Calu3 (cell line): ENCODE measurements around the gene TIPRL. TPM values are rescaled to one million over a fixed set of nuclear protein-coding genes. Genes with fewer than 3 reads are reported as not detected.

Experiments
- BruUV-seq: library from RNA; stranded (reverse); fragments of 400-500 nt; replicated peaks from 2 replicates; lab custom pipeline; 2021; lab: Mats Ljungman, UMichigan
- CTCF ChIA-PET: fragments of 300-600 bp; sonication (Branson Sonifier 250); formaldehyde crosslinking; loops from one replicate; lab custom pipeline; 2022; ENCODE audit warnings: antibody characterized with exemption; lab: Charles Lee
- DNase-seq: peaks from one replicate; pipeline ENCODE4 v3.0.0; 2022
- H3K27ac Mint-ChIP-seq: one replicate; pipeline ENCODE4 v1.8.0; 2022; ENCODE audit warnings: mixed read lengths; ENCODE audit not compliant: unreplicated experiment
- H3K27me3 Mint-ChIP-seq: one replicate; pipeline ENCODE4 v1.8.0; 2022; ENCODE audit warnings: mixed read lengths; ENCODE audit not compliant: unreplicated experiment
- H3K36me3 Mint-ChIP-seq: one replicate; pipeline ENCODE4 v1.8.0; 2022; ENCODE audit warnings: mild to moderate bottlenecking, moderate library complexity, mixed read lengths; ENCODE audit not compliant: insufficient read depth, unreplicated experiment
- H3K4me1 Mint-ChIP-seq: one replicate; pipeline ENCODE4 v1.8.0; 2022; ENCODE audit warnings: mild to moderate bottlenecking, low read depth, mixed read lengths; ENCODE audit not compliant: unreplicated experiment
- H3K4me3 Mint-ChIP-seq: one replicate; pipeline ENCODE4 v1.8.0; 2022; ENCODE audit warnings: mild to moderate bottlenecking, low read depth, moderate library complexity, mixed read lengths; ENCODE audit not compliant: unreplicated experiment
- H3K9me3 Mint-ChIP-seq: one replicate; pipeline ENCODE4 v1.8.0; 2022; ENCODE audit warnings: low read depth, mixed read lengths; ENCODE audit not compliant: unreplicated experiment
- CTCF ChIP-seq: fragments of 200-600 bp; IDR thresholded peaks from one replicate; pipeline ENCODE4 v1.8.0; 2022; ENCODE audit warnings: antibody characterized with exemption; ENCODE audit not compliant: unreplicated experiment
- intact Hi-C: fragments of 100-400 bp; cut with micrococcal nuclease; formaldehyde crosslinking; loops from one replicate; pipeline ENCODE4 v1.10.0; 2022; ENCODE audit not compliant: unreplicated experiment
- total RNA-seq: library from RNA; stranded (reverse); gene quantifications from 2 replicates; pipeline ENCODE4 v1.2.3, GENCODE V29; 2022

TIPRL gene
- total RNA-seq, 1 experiment from 2014 or later: 41.6 TPM

GRCh38 chr1:168224991-168225390 is 46.2 kb downstream of the TIPRL start:
- no peak for DNase-seq
- no peaks in the 10 kb centered on the region for H3K27me3 Mint-ChIP-seq
- H3K36me3 Mint-ChIP-seq: peaks cover 38% of the 10 kb centered on the region
- peaks cover 51% of the 10 kb centered on the region for H3K4me1 Mint-ChIP-seq
- CTCF ChIA-PET: interaction anchor here (1.5 to 2.6 kb wide), 2 partner anchors 10 to 143 kb away, joined by 5 to 23 read pairs; no protein-coding TSS in a partner anchor
- no TSS peak for BruUV-seq
- no peak for TF ChIP-seq CTCF
- H3K9me3 Mint-ChIP-seq: peaks cover 6% of the 10 kb centered on the region
- H3K27ac Mint-ChIP-seq: peak overlapping the region; percentile 86
- peak overlapping the region; percentile 85 for H3K4me3 Mint-ChIP-seq
- intact Hi-C loops: no loop called here

GRCh38 chr1:168225476-168226190 is 46.9 kb downstream of the TIPRL start, which contains the start of gene SFT2D2:
Gene SFT2D2, plus strand, starts transcription at chr1:168226004. Its CDS starts 76 bp downstream, at chr1:168226080.
- peak within 1 kb of the TSS; percentile 85 for H3K4me3 Mint-ChIP-seq
- H3K27ac Mint-ChIP-seq: peak within 1 kb of the TSS; percentile 86
- no peak for TF ChIP-seq CTCF
- intact Hi-C loops: no loop called here
- peak; percentile 94 for DNase-seq
- peaks cover 6% of the 10 kb centered on the region for H3K9me3 Mint-ChIP-seq
- CTCF ChIA-PET: interaction anchor here (0.6 to 2.6 kb wide), 7 partner anchors 9 to 574 kb away, joined by 3 to 23 read pairs (median 4); partner anchors contain the start of gene TIPRL
- H3K36me3 Mint-ChIP-seq: peaks cover 42% of the 10 kb centered on the region
- H3K4me1 Mint-ChIP-seq: peaks cover 58% of the 10 kb centered on the region
- no peaks in the 10 kb centered on the region for H3K27me3 Mint-ChIP-seq
- BruUV-seq: TSS peak; percentile 98

GRCh38 chr1:168227620-168228019 is 48.9 kb downstream of the TIPRL start:
- CTCF ChIA-PET: interaction anchor here (2.0 to 2.6 kb wide), 2 partner anchors 8 to 94 kb away, joined by 5 to 23 read pairs; no protein-coding TSS in a partner anchor
- peaks cover 43% of the 10 kb centered on the region for H3K36me3 Mint-ChIP-seq
- no TSS peak for BruUV-seq
- DNase-seq: no peak
- peaks cover 6% of the 10 kb centered on the region for H3K9me3 Mint-ChIP-seq
- no peak for TF ChIP-seq CTCF
- intact Hi-C loops: loop anchor here (2.0 kb wide), 1 partner anchor 49 kb away; the partner anchor contains the start of gene TIPRL
- peaks cover 63% of the 10 kb centered on the region for H3K4me1 Mint-ChIP-seq
- peak overlapping the region; percentile 86 for H3K27ac Mint-ChIP-seq
- peak overlapping the region; percentile 85 for H3K4me3 Mint-ChIP-seq
- no peaks in the 10 kb centered on the region for H3K27me3 Mint-ChIP-seq

- DNase-seq: no peak
- peak overlapping the region; percentile 22 for H3K27ac Mint-ChIP-seq
- peak overlapping the region; percentile 9 for H3K4me3 Mint-ChIP-seq
- no peaks in the 10 kb centered on the region for H3K9me3 Mint-ChIP-seq
- intact Hi-C loops: loop anchor here (2.0 kb wide), 1 partner anchor 51 kb away; the partner anchor contains the start of gene TIPRL
- peaks cover 51% of the 10 kb centered on the region for H3K4me1 Mint-ChIP-seq
- H3K36me3 Mint-ChIP-seq: peaks cover 38% of the 10 kb centered on the region
- BruUV-seq: no TSS peak
- no peaks in the 10 kb centered on the region for H3K27me3 Mint-ChIP-seq
- CTCF ChIA-PET: no interaction called here
- no peak for TF ChIP-seq CTCF
Observed at GRCh38 chr1:168229893-168230292, 51.1 kb downstream of the TIPRL start.
